Measurements from ENCODE around the gene ARVCF. TPM values are rescaled to one million over a fixed set of nuclear protein-coding genes. Genes with fewer than 3 reads are reported as not detected.

ARVCF gene
- total RNA-seq, 1 experiment from 2014 or later: 8.2 TPM

DNA sequence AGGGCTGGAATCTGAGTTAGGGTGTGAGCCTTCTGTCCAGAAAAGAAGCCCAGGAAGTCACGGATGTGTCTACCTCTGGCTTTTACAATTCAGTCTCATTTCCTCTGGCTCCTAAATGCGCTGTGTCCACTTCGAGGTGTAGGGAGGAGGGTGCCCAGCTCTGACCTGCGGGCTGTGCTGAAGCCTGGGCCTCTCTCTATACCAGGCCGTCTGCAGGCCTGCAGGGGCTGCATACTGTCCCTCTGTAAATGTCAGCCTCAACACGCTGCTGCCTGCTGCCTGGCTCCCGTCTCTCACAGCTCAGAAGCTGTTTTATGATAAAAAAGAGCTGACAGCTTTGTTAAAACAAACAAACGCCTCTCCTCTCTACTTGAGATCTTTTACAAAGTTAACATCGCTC, 14.5 kb downstream of the ARVCF start:
- ChIA-PET CTCF (no interaction called here), POLR2A (interaction anchor here (0.6 kb wide), 1 partner anchor 578 kb away, joined by 4 read pairs; no protein-coding TSS in a partner anchor)
- in situ Hi-C loops (cut with HindIII; ENCODE audit: low pct_unique_long_range_greater_than_20kb, low sequenced_read_pairs) (no loop called here), intact Hi-C loops (cut with micrococcal nuclease; ENCODE audit: unreplicated experiment) (no loop called here)
- TF ChIP-seq SIN3A (IDR thresholded peaks at IDR 0.05; ENCODE audit: borderline replicate concordance, insufficient read depth, low read depth, low read length) (no peak), POLR2AphosphoS5 (IDR thresholded peaks at IDR 0.05; ENCODE audit: low read depth, low read length) (no peak), REST (IDR thresholded peaks at IDR 0.05; ENCODE audit: insufficient read depth in 1 of 2, low read depth in 2 of 2, low read length in 1 of 2) (no peak), TCF7L2 (IDR thresholded peaks at IDR 0.05; ENCODE audit: low read depth, low read length) (no peak)
- BruUV-seq (replicated peaks): no TSS peak
- Histone ChIP-seq H3K36me3 (ENCODE audit: control insufficient read depth, insufficient read depth, low read length) (no peaks in the 10 kb centered on the region), H3K27ac (ENCODE audit: low read length) (no peak overlapping the region), H3K4me1 (ENCODE audit: control insufficient read depth, insufficient read depth, low read length) (0 out of 2 replicates have a peak, but pooled peaks cover 3% of the 10 kb centered on the region), H3K9me3 (ENCODE audit: control insufficient read depth, insufficient read depth, low read depth, low read length) (peaks cover 8% of the 10 kb centered on the region; the same call in 1 of the 2 replicates), H3K27me3 (ENCODE audit: control insufficient read depth, insufficient read depth, low read length) (no peaks in the 10 kb centered on the region), H3K4me3 (ENCODE audit: low read depth in 2 of 2, low read length in 2 of 2) (no peak overlapping the region)
- DNase-seq (ENCODE audit: low read depth, low spot score) (no peak), ATAC-seq (no peak)

GRCh38 chr22:20001082-20001638, 15.5 kb downstream of the ARVCF start:
- no peak for TF ChIP-seq CTCF (IDR thresholded peaks at IDR 0.05)
- TF ChIP-seq TCF7L2 (IDR thresholded peaks at IDR 0.05; ENCODE audit: low read depth, low read length): no peak
- TF ChIP-seq POLR2AphosphoS5 (IDR thresholded peaks at IDR 0.05; ENCODE audit: low read depth, low read length): no peak
- no peak for TF ChIP-seq SIN3A (IDR thresholded peaks at IDR 0.05; ENCODE audit: borderline replicate concordance, insufficient read depth, low read depth, low read length)
- TF ChIP-seq REST (IDR thresholded peaks at IDR 0.05; ENCODE audit: insufficient read depth in 1 of 2, low read depth in 2 of 2, low read length in 1 of 2): no peak
- BruUV-seq (replicated peaks): no TSS peak
- no peak for DNase-seq (ENCODE audit: low read depth, low spot score)
- no peaks in the 10 kb centered on the region for H3K27me3 ChIP-seq (ENCODE audit: control insufficient read depth, insufficient read depth, low read length)
- in situ Hi-C loops (cut with HindIII; ENCODE audit: low pct_unique_long_range_greater_than_20kb, low sequenced_read_pairs) (no loop called here), intact Hi-C loops (cut with micrococcal nuclease; ENCODE audit: unreplicated experiment) (no loop called here)
- POLR2A ChIA-PET: no interaction called here
- CTCF ChIA-PET: no interaction called here
- no peaks in the 10 kb centered on the region for H3K36me3 ChIP-seq (ENCODE audit: control insufficient read depth, insufficient read depth, low read length)
- ATAC-seq: no peak
- H3K9me3 ChIP-seq (ENCODE audit: control insufficient read depth, insufficient read depth, low read depth, low read length): peaks cover 8% of the 10 kb centered on the region; the same call in 1 of the 2 replicates
- H3K4me3 ChIP-seq (ENCODE audit: low read depth in 2 of 2, low read length in 2 of 2): no peak overlapping the region
- H3K27ac ChIP-seq (ENCODE audit: low read length): no peak overlapping the region
- H3K4me1 ChIP-seq (ENCODE audit: control insufficient read depth, insufficient read depth, low read length): 0 out of 2 replicates have a peak, but pooled peaks cover 3% of the 10 kb centered on the region

All from Panc1 (cell line).